MCF 10A (cell line): ENCODE results near the gene IL17REL. TPM values are rescaled to one million over a fixed set of nuclear protein-coding genes. Genes with fewer than 3 reads are reported as not detected.

Experiments
- BruUV-seq: library from RNA; stranded (reverse); fragments of 400-500 nt; replicated peaks from 2 replicates; lab custom pipeline; 2021; lab: Mats Ljungman, UMichigan
- CTCF ChIA-PET: fragments of 300-600 bp; sonication (Branson Sonifier 250); formaldehyde crosslinking; extraction: SDS; loops from one replicate; lab custom pipeline; 2021; ENCODE audit warnings: antibody characterized with exemption, inconsistent platforms; lab: Yijun Ruan, JAX
- POLR2A ChIA-PET: fragments of 300-600, 350-650 bp; sonication (Branson Sonifier 250); formaldehyde crosslinking; extraction: SDS; loops from one replicate; lab custom pipeline; 2020; ENCODE audit warnings: antibody characterized with exemption, inconsistent platforms; lab: Yijun Ruan, JAX
- DNase-seq: peaks from one replicate; pipeline ENCODE4 v3.0.0-alpha.2; 2018; ENCODE audit not compliant: unreplicated experiment
- H3K27ac Mint-ChIP-seq: one replicate; pipeline ENCODE4 v1.8.0; 2022; ENCODE audit warnings: mild to moderate bottlenecking, low read depth, mixed read lengths; ENCODE audit not compliant: unreplicated experiment
- H3K27me3 Mint-ChIP-seq: one replicate; pipeline ENCODE4 v1.8.0; 2022; ENCODE audit warnings: mixed read lengths; ENCODE audit not compliant: insufficient read depth, unreplicated experiment
- H3K36me3 Mint-ChIP-seq: one replicate; pipeline ENCODE4 v1.8.0; 2022; ENCODE audit warnings: mild to moderate bottlenecking, moderate library complexity, mixed read lengths; ENCODE audit not compliant: insufficient read depth, unreplicated experiment
- H3K4me1 Mint-ChIP-seq: one replicate; pipeline ENCODE4 v1.8.0; 2022; ENCODE audit warnings: mixed read lengths; ENCODE audit not compliant: insufficient read depth, unreplicated experiment
- H3K4me3 Mint-ChIP-seq: one replicate; pipeline ENCODE4 v1.8.0; 2022; ENCODE audit warnings: mild to moderate bottlenecking, moderate library complexity, mixed read lengths; ENCODE audit not compliant: unreplicated experiment
- H3K9me3 Mint-ChIP-seq: one replicate; pipeline ENCODE4 v1.8.0; 2022; ENCODE audit warnings: mixed read lengths; ENCODE audit not compliant: unreplicated experiment
- CTCF ChIP-seq: fragments of 200-600 bp; IDR thresholded peaks from one replicate; pipeline ENCODE4 v1.8.0; 2022; ENCODE audit warnings: antibody characterized with exemption, mild to moderate bottlenecking; ENCODE audit not compliant: unreplicated experiment
- intact Hi-C: fragments of 100-400 bp; cut with micrococcal nuclease; formaldehyde crosslinking; loops from 2 replicates; pipeline ENCODE4 v1.14.1; 2022
- total RNA-seq: library from RNA; stranded (reverse); gene quantifications from 2 replicates; pipeline ENCODE4 v1.2.3, GENCODE V29; 2022

Gene IL17REL
- total RNA-seq, 1 experiment from 2014 or later: not detected

GRCh38 chr22:50031189-50032091 is 18.9 kb upstream of the IL17REL start:
- BruUV-seq: no TSS peak
- intact Hi-C loops: loop anchor here (2.0 kb wide), 1 partner anchor 265 kb away; no protein-coding TSS in a partner anchor
- DNase-seq: no peak
- Mint-ChIP-seq H3K27ac (no peak overlapping the region), H3K4me1 (peaks cover 11% of the 10 kb centered on the region), H3K4me3 (no peak overlapping the region), H3K27me3 (no peaks in the 10 kb centered on the region), H3K36me3 (no peaks in the 10 kb centered on the region), H3K9me3 (no peaks in the 10 kb centered on the region)
- CTCF ChIA-PET: interaction anchor here (0.5 to 3.6 kb wide), 23 partner anchors 19 to 243 kb away, joined by 3 to 48 read pairs (median 5); no protein-coding TSS in a partner anchor
- no peak for TF ChIP-seq CTCF
- POLR2A ChIA-PET: interaction anchor here (0.8 to 1.4 kb wide), 4 partner anchors 47 to 100 kb away, joined by 3 to 12 read pairs (median 4); no protein-coding TSS in a partner anchor

- intact Hi-C loops: loop anchor here (1.0 to 2.0 kb wide), 2 partner anchors 37 to 264 kb away; no protein-coding TSS in a partner anchor
- TF ChIP-seq CTCF: peak; percentile 91
- Mint-ChIP-seq H3K27ac (no peak overlapping the region), H3K4me1 (peaks cover 11% of the 10 kb centered on the region), H3K4me3 (no peak overlapping the region), H3K27me3 (no peaks in the 10 kb centered on the region), H3K9me3 (no peaks in the 10 kb centered on the region), H3K36me3 (no peaks in the 10 kb centered on the region)
- POLR2A ChIA-PET: interaction anchor here (0.6 to 1.4 kb wide), 9 partner anchors 46 to 263 kb away, joined by 3 to 12 read pairs (median 4); partner anchors contain the start of gene PIM3
- peak; percentile 79 for DNase-seq
- no TSS peak for BruUV-seq
- CTCF ChIA-PET: interaction anchor here (0.5 to 3.6 kb wide), 35 partner anchors 8 to 336 kb away, joined by 3 to 48 read pairs (median 4); no protein-coding TSS in a partner anchor
Observed at GRCh38 chr22:50030297-50031188, 18.0 kb upstream of the IL17REL start.

GRCh38 chr22:50027639-50028537 is 15.3 kb upstream of the IL17REL start:
- peak; percentile 75 for DNase-seq
- H3K27me3 Mint-ChIP-seq: peaks cover 9% of the 10 kb centered on the region
- intact Hi-C loops: loop anchor here (5.0 kb wide), 1 partner anchor 56 kb away; no protein-coding TSS in a partner anchor
- peaks cover 11% of the 10 kb centered on the region for H3K4me1 Mint-ChIP-seq
- no TSS peak for BruUV-seq
- CTCF ChIA-PET: interaction anchor here (0.5 to 2.1 kb wide), 14 partner anchors 11 to 193 kb away, joined by 3 to 11 read pairs (median 3); partner anchors contain the start of gene IL17REL
- POLR2A ChIA-PET: interaction anchor here (0.6 to 1.9 kb wide), 17 partner anchors 10 to 109 kb away, joined by 3 to 25 read pairs (median 4); partner anchors contain the start of genes CRELD2 and PIM3
- peak overlapping the region; percentile 50 for H3K27ac Mint-ChIP-seq
- H3K36me3 Mint-ChIP-seq: no peaks in the 10 kb centered on the region
- no peak for TF ChIP-seq CTCF
- peak overlapping the region; percentile 18 for H3K4me3 Mint-ChIP-seq
- H3K9me3 Mint-ChIP-seq: no peaks in the 10 kb centered on the region
